GM12892 (cell line): ENCODE data around the gene NKD1.

ENCODE experiments used
- POLR2A ChIP-seq: IDR thresholded peaks from 2 replicates; pipeline ENCODE4 v1.6.1; 2011; ENCODE audit warnings: low read depth, low read length, control low read depth
- POLR2AphosphoS5 ChIP-seq: IDR thresholded peaks from 2 replicates; pipeline ENCODE4 v1.6.1; 2011; ENCODE audit warnings: low read depth, low read length, control low read depth
- TAF1 ChIP-seq: IDR thresholded peaks from 2 replicates; pipeline ENCODE4 v1.6.1; 2011; ENCODE audit warnings: low read depth, mild to moderate bottlenecking, control low read depth, low read length, borderline replicate concordance

DNA sequence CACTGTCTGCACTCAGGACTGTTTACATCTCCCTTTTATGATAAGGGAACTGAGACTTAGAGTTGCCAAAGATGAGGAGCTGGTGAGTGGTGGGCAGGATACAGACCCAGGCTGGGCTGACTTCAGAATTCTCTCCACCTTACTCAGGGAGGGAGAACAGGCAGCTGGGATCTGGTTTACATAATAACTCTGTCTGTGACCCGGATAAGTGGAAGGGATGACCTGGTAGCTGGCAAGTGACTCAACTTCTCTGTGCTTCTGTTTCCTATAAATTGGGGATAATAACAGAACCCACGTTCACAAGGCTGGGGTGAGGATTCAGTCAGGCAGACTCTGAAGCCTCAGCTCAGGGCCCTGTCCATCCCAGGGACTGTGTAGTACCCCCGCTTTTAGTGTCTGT lies 130.3 kb downstream of the NKD1 start:
- TF ChIP-seq POLR2A (no peak), TAF1 (no peak), POLR2AphosphoS5 (no peak)
